Endothelial cell of umbilical vein (primary cell): ENCODE measurements around the gene ADAT1. TPM values are rescaled to one million over a fixed set of nuclear protein-coding genes. Genes with fewer than 3 reads are reported as not detected.

Experiments
- BruUV-seq: library from RNA; stranded (reverse); fragments of 400-500 nt; replicated peaks from 2 replicates; lab custom pipeline; 2021; lab: Mats Ljungman, UMichigan
- CTCF ChIA-PET: fragments of 300-600, 350-600 bp; sonication (Branson Sonifier 250); formaldehyde crosslinking; loops from one replicate; lab custom pipeline; 2021; ENCODE audit warnings: antibody characterized with exemption, inconsistent platforms; lab: Charles Lee
- POLR2A ChIA-PET: fragments of 300-600, 350-600 bp; sonication (Branson Sonifier 250); formaldehyde crosslinking; loops from one replicate; lab custom pipeline; 2021; ENCODE audit warnings: antibody characterized with exemption, inconsistent platforms; lab: Charles Lee
- DNase-seq: peaks from one replicate; pipeline ENCODE4 v3.0.0-alpha.2; 2011; ENCODE audit warnings: low read depth, low spot score
- FAIRE-seq: peaks from 2 replicates; lab custom pipeline; 2011; peaks lifted over from hg19 to GRCh38; lab: Jason Lieb, UNC
- H2AFZ ChIP-seq: 2 replicates; pipeline ENCODE4 v1.6.0; 2012; ENCODE audit warnings: low read depth, low read length, control low read depth, inconsistent platforms
- H3K27ac ChIP-seq: 2 replicates; pipeline ENCODE4 v1.5.1; 2011; ENCODE audit warnings: low read depth, mild to moderate bottlenecking, control low read depth, low read length, moderate library complexity; ENCODE audit not compliant: insufficient read depth
- H3K27me3 ChIP-seq, 2 experiments: 2 replicates each; pipeline versions ENCODE4 v1.6.0 to v1.6.1; 2011; ENCODE audit warnings: low read length in 2 of 2, mixed read lengths in 1 of 2; ENCODE audit not compliant: control insufficient read depth in 2 of 2, insufficient read depth in 2 of 2
- H3K36me3 ChIP-seq, 2 experiments: 2 replicates in 1 of 2; 3 replicates in 1 of 2; pipeline ENCODE4 v1.5.1; 2011; ENCODE audit warnings: low read length in 2 of 2, mild to moderate bottlenecking in 1 of 2, moderate library complexity in 1 of 2; ENCODE audit not compliant: control insufficient read depth in 2 of 2, insufficient read depth in 2 of 2; ENCODE audit errors: extremely low read depth in 1 of 2
- H3K4me1 ChIP-seq: 3 replicates; pipeline ENCODE4 v1.5.1; 2011; ENCODE audit warnings: mild to moderate bottlenecking, low read length; ENCODE audit not compliant: control insufficient read depth, insufficient read depth; ENCODE audit errors: extremely low read depth
- H3K4me2 ChIP-seq: 2 replicates; pipeline ENCODE4 v1.6.1; 2011; ENCODE audit warnings: low read length, control low read depth, mixed read lengths; ENCODE audit not compliant: insufficient read depth
- H3K4me3 ChIP-seq, 3 experiments: fragments of 200-600 bp in 1 of 3; sonication (generic), shearing (Covaris generic) in 1 of 3; replicated peaks in 1 of 3; 2 replicates each; pipeline ENCODE4 v1.5.1; 2011 to 2016; ENCODE audit warnings: control low read depth in 3 of 3, low read length in 3 of 3, mild to moderate bottlenecking in 2 of 3, inconsistent platforms in 1 of 3, low read depth in 1 of 3, moderate library complexity in 1 of 3; ENCODE audit not compliant: insufficient read depth in 1 of 3
- H3K79me2 ChIP-seq: 2 replicates; pipeline ENCODE4 v1.6.0; 2012; ENCODE audit warnings: low read length, inconsistent platforms; ENCODE audit not compliant: control insufficient read depth, insufficient read depth
- H3K9ac ChIP-seq: replicated peaks from 2 replicates; pipeline ENCODE3; 2011; ENCODE audit warnings: low read length, control low read depth; ENCODE audit not compliant: insufficient read depth; ENCODE audit errors: extremely low read depth
- H3K9me1 ChIP-seq: replicated peaks from 3 replicates; pipeline ENCODE4 v1.6.0; 2011; ENCODE audit warnings: mild to moderate bottlenecking, low read length; ENCODE audit not compliant: control insufficient read depth, insufficient read depth; ENCODE audit errors: extremely low read depth
- H3K9me3 ChIP-seq: replicated peaks from 2 replicates; pipeline ENCODE4 v1.5.1; 2012; ENCODE audit warnings: low read length, inconsistent platforms; ENCODE audit not compliant: control insufficient read depth, insufficient read depth
- H4K20me1 ChIP-seq: replicated peaks from 2 replicates; pipeline ENCODE3; 2011; ENCODE audit warnings: mild to moderate bottlenecking, low read length; ENCODE audit not compliant: control insufficient read depth, insufficient read depth; ENCODE audit errors: extremely low read depth
- GATA2 ChIP-seq: IDR thresholded peaks from 2 replicates; pipeline ENCODE4 v1.7.0; 2011; ENCODE audit warnings: low read depth, mild to moderate bottlenecking, moderate library complexity, mixed read lengths, low read length; ENCODE audit not compliant: insufficient read length, insufficient read depth
- JUN ChIP-seq: IDR thresholded peaks from 2 replicates; pipeline ENCODE4 v1.6.1; 2011; ENCODE audit warnings: borderline replicate concordance, low read depth; ENCODE audit not compliant: insufficient read length, insufficient read depth
- MYC ChIP-seq: IDR thresholded peaks from one replicate; pipeline ENCODE4 v1.6.1; 2011; ENCODE audit warnings: mild to moderate bottlenecking, low read depth, low read length
- dilution Hi-C: fragments of 300-500 bp; cut with MboI; formaldehyde crosslinking; loops from one replicate; pipeline ENCODE4 v1.15.0; 2019; ENCODE audit warnings: low sequenced_read_pairs; ENCODE audit not compliant: extremely low pct_ligation_motif_present
- intact Hi-C: fragments of 100-400 bp; cut with micrococcal nuclease; formaldehyde crosslinking; loops from one replicate; pipeline ENCODE4 v1.10.0; 2022
- polyA plus RNA-seq, 4 experiments: library from polyadenylated mRNA; depleted of rRNA in 3 of 4; stranded (reverse) in 3 of 4; unstranded in 1 of 4; fragments of >200 nt; gene quantifications; 2 replicates each; pipeline versions ENCODE4 v1.2.1 to v1.2.3, GENCODE V29; 2011 to 2012; ENCODE audit warnings: missing spikeins in 1 of 4
- total RNA-seq: library from RNA; stranded (reverse); gene quantifications from 2 replicates; pipeline ENCODE4 v1.2.3, GENCODE V29; 2021
- TF ChIP-seq, protein P1 (sequence below), 2 donors: IDR thresholded peaks; 1 replicate in 1 of 2; 2 replicates in 1 of 2; pipeline ENCODE4 v1.5.1; 2011; ENCODE audit warnings: low read length in 2 of 2, mild to moderate bottlenecking in 2 of 2, moderate library complexity in 2 of 2, control low read depth in 1 of 2, inconsistent platforms in 1 of 2, low read depth in 1 of 2; ENCODE audit not compliant: insufficient read depth in 1 of 2; ENCODE audit errors: extremely low read depth in 1 of 2

The ADAT1 gene
- total and polyA plus RNA-seq, 2 donors (not counting 3 experiments of a cell fraction or from before 2014, with no cell fraction given), result 27.2 to 56.6 TPM

DNA sequence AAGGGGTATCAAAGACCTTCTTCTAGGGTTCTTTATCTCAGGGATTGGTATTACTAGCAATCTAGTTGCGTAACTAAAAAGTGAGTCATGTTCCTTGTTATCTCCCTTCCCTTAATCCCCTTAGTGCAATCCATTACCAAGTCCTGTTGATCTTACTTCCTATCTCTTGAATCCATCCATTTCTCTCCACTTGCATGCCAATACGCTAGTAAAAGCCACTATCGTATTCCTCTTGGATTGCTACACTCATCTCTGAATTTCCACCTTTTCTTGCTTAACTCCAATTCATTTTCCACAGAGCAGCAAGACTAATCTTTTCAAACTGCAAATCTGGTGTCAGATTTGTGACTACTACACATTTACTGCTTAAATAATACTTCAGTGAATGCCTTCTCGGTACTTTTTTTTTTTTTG is 1.8 kb upstream of the ADAT1 start:
- DNase-seq (no peak), FAIRE-seq (peak; percentile 38)
- Histone ChIP-seq H3K9ac (no peak overlapping the region), H3K4me1 (peaks cover 37% of the 10 kb centered on the region), H3K4me2 (no peak overlapping the region), H2AFZ (no peak overlapping the region), H3K79me2 (peaks cover 14% of the 10 kb centered on the region), H3K9me1 (no peaks in the 10 kb centered on the region), H3K27ac (no peak overlapping the region), H3K4me3 (no peak overlapping the region), H3K36me3 (peaks cover 14 to 28% of the 10 kb centered on the region in 2 experiments), H3K9me3 (no peaks in the 10 kb centered on the region), H4K20me1 (no peaks in the 10 kb centered on the region), H3K27me3 (no peaks in the 10 kb centered on the region)
- intact Hi-C loops (no loop called here), dilution Hi-C loops (no loop called here)
- no TSS peak for BruUV-seq
- CTCF ChIA-PET, result no interaction called here
- TF ChIP-seq JUN (no peak), GATA2 (peak; percentile 47)
- POLR2A ChIA-PET, result no interaction called here

DNA sequence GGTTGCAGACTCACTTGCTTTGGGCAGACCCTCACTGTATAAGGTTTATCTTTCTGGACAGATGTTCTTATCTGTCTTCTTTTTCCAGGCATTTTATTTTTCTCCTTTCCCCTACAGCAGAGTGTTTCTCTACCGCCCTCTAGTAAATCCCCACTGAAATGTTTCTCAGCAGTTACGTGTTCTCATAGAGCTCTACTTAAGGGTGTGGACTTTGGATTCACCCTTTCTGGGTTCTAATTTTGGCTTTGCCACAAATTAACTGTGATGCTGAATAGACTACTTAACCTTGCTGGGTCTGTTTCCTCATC is 2.0 kb downstream of the ADAT1 start:
- intact Hi-C loops, result loop anchor here (1.0 kb wide), 2 partner anchors 66 to 150 kb away; no protein-coding TSS in a partner anchor
- Histone ChIP-seq H3K27me3 (no peaks in the 10 kb centered on the region), H2AFZ (no peak overlapping the region), H3K4me2 (no peak overlapping the region), H3K9ac (no peak overlapping the region), H3K4me3 (no peak overlapping the region), H3K9me1 (no peaks in the 10 kb centered on the region), H3K27ac (no peak overlapping the region), H3K36me3 (peaks cover 7 to 13% of the 10 kb centered on the region in 2 experiments), H3K79me2 (peaks cover 14% of the 10 kb centered on the region), H4K20me1 (no peaks in the 10 kb centered on the region), H3K9me3 (no peaks in the 10 kb centered on the region), H3K4me1 (peaks cover 14% of the 10 kb centered on the region)
- BruUV-seq, result no TSS peak
- POLR2A ChIA-PET, result no interaction called here
- dilution Hi-C loops, result no loop called here
- peak; percentile 57 for FAIRE-seq
- no peak for TF ChIP-seq MYC
- TF ChIP-seq, protein P1, sequence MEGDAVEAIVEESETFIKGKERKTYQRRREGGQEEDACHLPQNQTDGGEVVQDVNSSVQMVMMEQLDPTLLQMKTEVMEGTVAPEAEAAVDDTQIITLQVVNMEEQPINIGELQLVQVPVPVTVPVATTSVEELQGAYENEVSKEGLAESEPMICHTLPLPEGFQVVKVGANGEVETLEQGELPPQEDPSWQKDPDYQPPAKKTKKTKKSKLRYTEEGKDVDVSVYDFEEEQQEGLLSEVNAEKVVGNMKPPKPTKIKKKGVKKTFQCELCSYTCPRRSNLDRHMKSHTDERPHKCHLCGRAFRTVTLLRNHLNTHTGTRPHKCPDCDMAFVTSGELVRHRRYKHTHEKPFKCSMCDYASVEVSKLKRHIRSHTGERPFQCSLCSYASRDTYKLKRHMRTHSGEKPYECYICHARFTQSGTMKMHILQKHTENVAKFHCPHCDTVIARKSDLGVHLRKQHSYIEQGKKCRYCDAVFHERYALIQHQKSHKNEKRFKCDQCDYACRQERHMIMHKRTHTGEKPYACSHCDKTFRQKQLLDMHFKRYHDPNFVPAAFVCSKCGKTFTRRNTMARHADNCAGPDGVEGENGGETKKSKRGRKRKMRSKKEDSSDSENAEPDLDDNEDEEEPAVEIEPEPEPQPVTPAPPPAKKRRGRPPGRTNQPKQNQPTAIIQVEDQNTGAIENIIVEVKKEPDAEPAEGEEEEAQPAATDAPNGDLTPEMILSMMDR (IDR thresholded peaks at IDR 0.05; ENCODE audit: extremely low read depth in 1 of 2, insufficient read depth in 1 of 2, low read depth in 1 of 2, low read length in 2 of 2), result peak; percentile 18 to 31
- CTCF ChIA-PET, result interaction anchor here (0.6 to 1.4 kb wide), 15 partner anchors 11 to 422 kb away, joined by 3 to 10 read pairs (median 4); partner anchors contain the start of genes GABARAPL2, KARS1, TERF2IP and TMEM170A
- DNase-seq, result peak; percentile 58
